ENCODE data around the gene CADM4.
"Not testable (repeated sequence)": the region's sequence is repeated elsewhere in the genome, so short reads cannot be mapped to it uniquely, and the experiment has no call there.

The CADM4 gene

DNA sequence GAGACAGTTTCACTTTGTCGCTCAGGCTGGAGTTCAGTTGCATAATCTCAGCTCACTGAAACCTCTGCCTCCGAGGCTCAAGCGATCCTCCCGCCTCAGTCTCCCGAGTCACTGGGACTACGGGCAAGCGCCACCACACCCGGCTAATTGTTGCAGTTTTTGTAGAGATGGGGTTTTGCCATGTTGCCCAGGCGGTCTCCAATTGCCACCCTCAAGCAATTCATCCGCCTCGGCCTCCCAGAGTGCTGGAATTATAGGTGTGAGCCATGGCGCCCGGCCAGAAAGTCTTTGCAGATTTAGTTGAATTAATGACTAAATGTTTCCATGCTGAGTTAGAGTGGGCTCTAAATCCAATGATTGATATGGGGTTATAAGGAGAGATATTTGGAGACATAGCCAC, 4.5 kb upstream of the CADM4 start:
- Histone ChIP-seq H3K27me3 (ENCODE audit: control insufficient read depth in 1 of 2, insufficient read depth in 2 of 2, low read length in 2 of 2) (no peaks in the 10 kb centered on the region), H3K9ac (ENCODE audit: low read length in 2 of 2) (no peak overlapping the region), H3K4me3 (ENCODE audit: low read length in 2 of 2) (no peak overlapping the region), H3K9me3 (ENCODE audit: control insufficient read depth in 2 of 2, low read length in 2 of 2) (no peaks in the 10 kb centered on the region), H3K4me1 (ENCODE audit: control insufficient read depth, insufficient read depth, low read length) (peaks cover 12% of the 10 kb centered on the region), H3K36me3 (ENCODE audit: control insufficient read depth in 2 of 2, insufficient read depth in 2 of 2, low read length in 2 of 2) (peaks cover 0 to 5% of the 10 kb centered on the region in 2 donors), H3K27ac (ENCODE audit: low read length) (no peak overlapping the region)

- peaks cover 0 to 2% of the 10 kb centered on the region in 2 donors for H3K36me3 ChIP-seq (ENCODE audit: control insufficient read depth in 2 of 2, insufficient read depth in 2 of 2, low read length in 2 of 2)
- peaks cover 17% of the 10 kb centered on the region for H3K4me1 ChIP-seq (ENCODE audit: control insufficient read depth, insufficient read depth, low read length)
- no peak overlapping the region for H3K27ac ChIP-seq (ENCODE audit: low read length)
- H3K9me3 ChIP-seq (ENCODE audit: control insufficient read depth in 2 of 2, low read length in 2 of 2), result no peaks in the 10 kb centered on the region
- H3K9ac ChIP-seq (ENCODE audit: low read length in 2 of 2), result no peak overlapping the region
- no peak overlapping the region for H3K4me3 ChIP-seq (ENCODE audit: low read length in 2 of 2)
- no peaks in the 10 kb centered on the region for H3K27me3 ChIP-seq (ENCODE audit: control insufficient read depth in 1 of 2, insufficient read depth in 2 of 2, low read length in 2 of 2)
These were observed 3.7 kb upstream of the CADM4 start for GRCh38 chr19:43643326-43643725.

GRCh38 chr19:43642531-43642930, 2.9 kb upstream of the CADM4 start:
- H3K27me3 ChIP-seq (ENCODE audit: control insufficient read depth in 1 of 2, insufficient read depth in 2 of 2, low read length in 2 of 2), result no peaks in the 10 kb centered on the region
- no peaks in the 10 kb centered on the region for H3K9me3 ChIP-seq (ENCODE audit: control insufficient read depth in 2 of 2, low read length in 2 of 2)
- H3K4me1 ChIP-seq (ENCODE audit: control insufficient read depth, insufficient read depth, low read length), result peaks cover 17% of the 10 kb centered on the region
- H3K27ac ChIP-seq (ENCODE audit: low read length), result no peak overlapping the region
- peaks cover 0 to 2% of the 10 kb centered on the region in 2 donors for H3K36me3 ChIP-seq (ENCODE audit: control insufficient read depth in 2 of 2, insufficient read depth in 2 of 2, low read length in 2 of 2)
- no peak overlapping the region for H3K4me3 ChIP-seq (ENCODE audit: low read length in 2 of 2)
- no peak overlapping the region for H3K9ac ChIP-seq (ENCODE audit: low read length in 2 of 2)

DNA sequence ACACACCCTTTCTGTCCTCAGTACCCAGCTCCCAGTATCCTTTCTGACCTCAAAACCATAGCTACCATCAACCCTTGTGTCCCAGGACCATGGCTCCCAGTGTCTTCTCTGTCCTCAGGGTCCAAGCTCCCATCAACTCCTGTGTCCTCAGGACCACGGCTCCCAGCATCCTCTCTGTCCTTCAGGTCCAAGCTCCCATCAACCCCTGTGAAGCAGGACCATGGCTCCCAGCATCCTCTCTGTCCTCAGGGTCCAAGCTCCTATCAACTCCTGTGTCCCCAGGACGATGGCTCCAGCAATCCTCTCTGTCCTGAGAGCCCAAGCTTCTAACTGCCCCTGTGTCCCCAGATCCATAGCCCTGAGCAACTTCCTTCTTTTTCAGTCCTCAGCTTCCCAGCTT, 1.7 kb upstream of the CADM4 start:
- no peaks in the 10 kb centered on the region for H3K36me3 ChIP-seq (ENCODE audit: control insufficient read depth in 2 of 2, insufficient read depth in 2 of 2, low read length in 2 of 2)
- peaks cover 17% of the 10 kb centered on the region for H3K4me1 ChIP-seq (ENCODE audit: control insufficient read depth, insufficient read depth, low read length)
- H3K9ac ChIP-seq (ENCODE audit: low read length in 2 of 2), result no peak overlapping the region
- no peaks in the 10 kb centered on the region for H3K9me3 ChIP-seq (ENCODE audit: control insufficient read depth in 2 of 2, low read length in 2 of 2)
- no peak overlapping the region for H3K27ac ChIP-seq (ENCODE audit: low read length)
- no peaks in the 10 kb centered on the region for H3K27me3 ChIP-seq (ENCODE audit: control insufficient read depth in 1 of 2, insufficient read depth in 2 of 2, low read length in 2 of 2)
- no peak overlapping the region for H3K4me3 ChIP-seq (ENCODE audit: low read length in 2 of 2)

DNA sequence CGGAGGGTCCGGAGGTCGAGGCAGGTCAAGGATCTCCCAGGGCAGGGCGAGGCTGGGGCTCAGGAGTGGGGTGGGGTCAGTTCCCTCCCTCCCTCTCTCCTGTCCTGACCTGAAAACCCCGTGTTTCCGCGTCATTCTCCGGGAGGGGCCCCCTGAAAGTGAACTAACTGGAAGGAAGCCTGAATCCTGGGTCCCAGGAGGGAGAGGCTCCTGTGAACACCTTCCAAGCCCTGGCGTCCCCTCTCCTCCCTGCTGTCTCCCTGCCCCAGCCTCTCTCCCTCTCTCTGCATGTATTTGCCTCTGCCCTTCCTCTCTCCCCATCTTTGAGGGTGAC, 741 bp upstream of the CADM4 start:
- no peak overlapping the region for H3K27ac ChIP-seq (ENCODE audit: low read length)
- peak overlapping the region; percentile 59 to 75 for H3K4me3 ChIP-seq (ENCODE audit: low read length in 2 of 2)
- H3K36me3 ChIP-seq (ENCODE audit: control insufficient read depth in 2 of 2, insufficient read depth in 2 of 2, low read length in 2 of 2), result no peaks in the 10 kb centered on the region
- H3K27me3 ChIP-seq (ENCODE audit: control insufficient read depth in 1 of 2, insufficient read depth in 2 of 2, low read length in 2 of 2), result no peaks in the 10 kb centered on the region
- peak overlapping the region; percentile 38 to 66 for H3K9ac ChIP-seq (ENCODE audit: low read length in 2 of 2)
- no peaks in the 10 kb centered on the region for H3K9me3 ChIP-seq (ENCODE audit: control insufficient read depth in 2 of 2, low read length in 2 of 2)
- peaks cover 17% of the 10 kb centered on the region for H3K4me1 ChIP-seq (ENCODE audit: control insufficient read depth, insufficient read depth, low read length)

- peak overlapping the region; percentile 64 to 80 for H3K9ac ChIP-seq (ENCODE audit: low read length in 2 of 2)
These were observed 593 bp downstream of the CADM4 start for GRCh38 chr19:43638995-43639518.

GRCh38 chr19:43638214-43638994, 1.2 kb downstream of the CADM4 start:
- peak overlapping the region; percentile 5 to 64 for H3K9ac ChIP-seq (ENCODE audit: low read length in 2 of 2)
- H3K36me3 ChIP-seq (ENCODE audit: control insufficient read depth in 2 of 2, insufficient read depth in 2 of 2, low read length in 2 of 2), result no peaks in the 10 kb centered on the region
- peaks cover 21% of the 10 kb centered on the region for H3K4me1 ChIP-seq (ENCODE audit: control insufficient read depth, insufficient read depth, low read length)
- no peaks in the 10 kb centered on the region for H3K9me3 ChIP-seq (ENCODE audit: control insufficient read depth in 2 of 2, low read length in 2 of 2)
- no peak overlapping the region for H3K27ac ChIP-seq (ENCODE audit: low read length)
- peak overlapping the region; percentile 54 to 72 for H3K4me3 ChIP-seq (ENCODE audit: low read length in 2 of 2)
- H3K27me3 ChIP-seq (ENCODE audit: control insufficient read depth in 1 of 2, insufficient read depth in 2 of 2, low read length in 2 of 2), result no peaks in the 10 kb centered on the region

More at GRCh38 chr19:43638995-43639518, 593 bp downstream of the CADM4 start:
- H3K9me3 ChIP-seq (ENCODE audit: control insufficient read depth in 2 of 2, low read length in 2 of 2), result no peaks in the 10 kb centered on the region
- H3K36me3 ChIP-seq (ENCODE audit: control insufficient read depth in 2 of 2, insufficient read depth in 2 of 2, low read length in 2 of 2), result no peaks in the 10 kb centered on the region
- H3K27ac ChIP-seq (ENCODE audit: low read length), result no peak overlapping the region
- peaks cover 21% of the 10 kb centered on the region for H3K4me1 ChIP-seq (ENCODE audit: control insufficient read depth, insufficient read depth, low read length)
- H3K4me3 ChIP-seq (ENCODE audit: low read length in 2 of 2), result peak overlapping the region; percentile 54 to 72
- H3K27me3 ChIP-seq (ENCODE audit: control insufficient read depth in 1 of 2, insufficient read depth in 2 of 2, low read length in 2 of 2), result no peaks in the 10 kb centered on the region

DNA sequence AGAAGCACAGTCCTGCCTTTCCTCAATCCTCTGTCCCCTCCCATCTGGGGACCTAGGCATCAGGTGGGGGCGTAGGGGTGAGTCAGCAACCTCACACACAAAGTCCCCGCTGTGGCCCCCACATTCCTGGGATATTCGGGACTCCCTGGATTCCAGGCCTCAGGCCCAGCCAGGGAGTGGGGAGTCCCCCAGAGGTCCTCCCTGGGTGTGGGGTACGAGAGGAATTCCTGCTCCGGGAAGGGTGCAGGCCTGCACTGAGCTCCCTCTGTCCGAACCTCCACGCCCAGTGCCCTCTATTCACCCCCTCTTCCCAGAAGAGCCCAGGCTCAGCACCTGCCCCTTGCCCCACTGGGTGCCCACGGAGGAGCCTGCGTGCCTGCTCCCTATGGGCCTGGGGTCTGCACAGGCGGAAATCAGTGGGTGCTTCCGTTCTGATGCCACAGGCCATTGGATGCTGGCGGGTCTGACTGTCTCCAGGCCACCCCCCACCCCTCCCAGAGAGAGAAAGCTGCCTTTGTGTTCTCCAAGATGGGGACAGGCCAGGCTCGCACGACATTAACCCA, 3.4 kb downstream of the CADM4 start:
- Histone ChIP-seq H3K27ac (ENCODE audit: low read length) (no peak overlapping the region), H3K9me3 (ENCODE audit: control insufficient read depth in 2 of 2, low read length in 2 of 2) (no peaks in the 10 kb centered on the region), H3K27me3 (ENCODE audit: control insufficient read depth in 1 of 2, insufficient read depth in 2 of 2, low read length in 2 of 2) (no peaks in the 10 kb centered on the region), H3K36me3 (ENCODE audit: control insufficient read depth in 2 of 2, insufficient read depth in 2 of 2, low read length in 2 of 2) (no peaks in the 10 kb centered on the region), H3K4me3 (ENCODE audit: low read length in 2 of 2) (peak overlapping the region in 1 of 2 donors; percentile 15), H3K9ac (ENCODE audit: low read length in 2 of 2) (peak overlapping the region; percentile 6 to 21), H3K4me1 (ENCODE audit: control insufficient read depth, insufficient read depth, low read length) (peaks cover 21% of the 10 kb centered on the region)

DNA sequence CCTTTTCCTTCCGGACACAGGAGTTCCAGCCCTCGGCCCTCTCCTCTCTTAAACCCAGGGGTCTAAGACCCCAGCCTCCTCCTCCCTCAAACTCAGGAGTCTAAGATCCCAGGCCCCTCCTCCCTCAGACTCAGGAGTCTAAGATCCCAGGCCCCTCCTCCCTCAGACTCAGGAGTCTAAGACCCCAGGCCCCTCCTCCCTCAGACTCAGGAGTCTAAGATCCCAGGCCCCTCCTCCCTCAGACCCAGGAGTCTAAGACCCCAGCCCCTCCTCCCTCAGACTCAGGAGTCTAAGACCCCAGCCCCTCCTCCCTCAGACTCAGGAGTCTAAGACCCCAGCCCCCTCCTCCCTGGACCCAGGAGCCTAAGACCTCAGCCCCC, 4.1 kb downstream of the CADM4 start:
- H3K27ac ChIP-seq (ENCODE audit: low read length), result not testable (repeated sequence)

GRCh38 chr19:43634872-43635560, 4.6 kb downstream of the CADM4 start:
- Histone ChIP-seq H3K4me3 (ENCODE audit: low read length in 2 of 2) (peak overlapping the region; percentile 40), H3K9ac (ENCODE audit: low read length in 2 of 2) (peak overlapping the region; percentile 42 to 57), H3K27me3 (ENCODE audit: control insufficient read depth in 1 of 2, insufficient read depth in 2 of 2, low read length in 2 of 2) (no peaks in the 10 kb centered on the region)

More for the DNA sequence above, 4.1 kb downstream of the CADM4 start:
- Histone ChIP-seq H3K4me1 (ENCODE audit: control insufficient read depth, insufficient read depth, low read length) (peaks cover 19% of the 10 kb centered on the region), H3K4me3 (ENCODE audit: low read length in 2 of 2) (peak overlapping the region in 1 of 2 donors; percentile 40), H3K9ac (ENCODE audit: low read length in 2 of 2) (peak overlapping the region; percentile 42 to 57)
- H3K36me3 ChIP-seq (ENCODE audit: control insufficient read depth in 2 of 2, insufficient read depth in 2 of 2, low read length in 2 of 2); H3K27me3 ChIP-seq (ENCODE audit: control insufficient read depth in 1 of 2, insufficient read depth in 2 of 2, low read length in 2 of 2); H3K9me3 ChIP-seq (ENCODE audit: control insufficient read depth in 2 of 2, low read length in 2 of 2): not testable (repeated sequence)

More at GRCh38 chr19:43634872-43635560, 4.6 kb downstream of the CADM4 start:
- no peak overlapping the region for H3K27ac ChIP-seq (ENCODE audit: low read length)
- no peaks in the 10 kb centered on the region for H3K9me3 ChIP-seq (ENCODE audit: control insufficient read depth in 2 of 2, low read length in 2 of 2)
- peaks cover 14% of the 10 kb centered on the region for H3K4me1 ChIP-seq (ENCODE audit: control insufficient read depth, insufficient read depth, low read length)
- no peaks in the 10 kb centered on the region for H3K36me3 ChIP-seq (ENCODE audit: control insufficient read depth in 2 of 2, insufficient read depth in 2 of 2, low read length in 2 of 2)

All from stomach smooth muscle (tissue), 2 donors.